H1 (cell line): Measurements from ENCODE around the gene DENND1A.

Experiments
- CEBPB ChIP-seq: IDR thresholded peaks from 2 replicates; pipeline ENCODE4 v1.6.1; 2012; ENCODE audit warnings: low read depth, low read length
- CHD1 ChIP-seq: IDR thresholded peaks from 2 replicates; pipeline ENCODE4 v1.6.1; 2012; ENCODE audit warnings: low read depth, low read length, improper control_type of control experiment
- CHD2 ChIP-seq: IDR thresholded peaks from 2 replicates; pipeline ENCODE4 v1.6.1; 2012; ENCODE audit warnings: low read length, improper control_type of control experiment
- E2F6 ChIP-seq: IDR thresholded peaks from 2 replicates; pipeline ENCODE4 v1.6.1; 2012; ENCODE audit warnings: inconsistent platforms
- TEAD4 ChIP-seq: IDR thresholded peaks from 2 replicates; pipeline ENCODE4 v1.6.1; 2012; ENCODE audit warnings: low read depth, low read length, inconsistent platforms, mixed read lengths

GRCh38 chr9:123975871-123976270 is 45.9 kb upstream of the DENND1A start:
- TF ChIP-seq TEAD4 (no peak), CHD2 (no peak), CEBPB (no peak), E2F6 (no peak), CHD1 (no peak)
